ENCODE data around the gene RAB27A.

RAB27A gene

GRCh38 chr15:55267401-55268175 lies 22.0 kb downstream of the RAB27A start:
- H3K27ac ChIP-seq = no peak overlapping the region
- TF ChIP-seq CTCF (IDR thresholded peaks at IDR 0.05) (no peak), ZFX (IDR thresholded peaks at IDR 0.05; ENCODE audit: borderline replicate concordance) (no peak)

- no peak for TF ChIP-seq ZFX (IDR thresholded peaks at IDR 0.05; ENCODE audit: borderline replicate concordance)
- TF ChIP-seq CTCF (IDR thresholded peaks at IDR 0.05) = no peak
Observed at GRCh38 chr15:55266547-55266946, 23.1 kb downstream of the RAB27A start.

GRCh38 chr15:55260562-55261131 lies 29.0 kb downstream of the RAB27A start:
- no peak overlapping the region for H3K27ac ChIP-seq
- TF ChIP-seq ZFX (IDR thresholded peaks at IDR 0.05; ENCODE audit: borderline replicate concordance) (no peak), CTCF (IDR thresholded peaks at IDR 0.05) (no peak)

More at GRCh38 chr15:55266547-55266946, 23.1 kb downstream of the RAB27A start:
- no peak overlapping the region for H3K27ac ChIP-seq

GRCh38 chr15:55257938-55258337 lies 31.7 kb downstream of the RAB27A start:
- no peak for TF ChIP-seq CTCF (IDR thresholded peaks at IDR 0.05)
- TF ChIP-seq ZFX (IDR thresholded peaks at IDR 0.05; ENCODE audit: borderline replicate concordance) = no peak
- H3K27ac ChIP-seq = no peak overlapping the region

GRCh38 chr15:55257012-55257670 lies 32.5 kb downstream of the RAB27A start:
- TF ChIP-seq ZFX (IDR thresholded peaks at IDR 0.05; ENCODE audit: borderline replicate concordance) (no peak), CTCF (IDR thresholded peaks at IDR 0.05) (no peak)
- H3K27ac ChIP-seq = no peak overlapping the region

- no peak overlapping the region for H3K27ac ChIP-seq
- no peak for TF ChIP-seq CTCF (IDR thresholded peaks at IDR 0.05)
- TF ChIP-seq ZFX (IDR thresholded peaks at IDR 0.05; ENCODE audit: borderline replicate concordance) = no peak
Observed at GRCh38 chr15:55256281-55257011, 33.2 kb downstream of the RAB27A start.
